Stimulated activated CD4-positive, alpha-beta T cell treated with anti-CD3 and anti-CD28 coated beads, Interleukin-1b, Interleukin-23, amount 100 ng/mL, for 24 hours (primary cell): Measurements from ENCODE around the gene KIAA0930.
A peak's percentile ranks its signal among the peaks of the same experiment; 100 is the strongest.
"Not testable (repeated sequence)": the region's sequence is repeated elsewhere in the genome, so short reads cannot be mapped to it uniquely, and the experiment has no call there.

ENCODE experiments used
- DNase-seq, 4 experiments: peaks; one replicate each; pipeline ENCODE4 v3.0.0-alpha.2; 2020; ENCODE audit warnings: low read depth in 4 of 4, low spot score in 1 of 4

Gene KIAA0930

GRCh38 chr22:45263463-45264269 is 23.0 kb upstream of the KIAA0930 start:
- no peak for DNase-seq

GRCh38 chr22:45262931-45263462 is 22.3 kb upstream of the KIAA0930 start:
- DNase-seq = no peak

GRCh38 chr22:45262195-45262930 is 21.7 kb upstream of the KIAA0930 start:
- no peak for DNase-seq

- DNase-seq = no peak
Measured at GRCh38 chr22:45261407-45262088, 20.9 kb upstream of the KIAA0930 start.

- not testable (repeated sequence) for DNase-seq
Measured at GRCh38 chr22:45260395-45260759, 19.7 kb upstream of the KIAA0930 start.

DNA sequence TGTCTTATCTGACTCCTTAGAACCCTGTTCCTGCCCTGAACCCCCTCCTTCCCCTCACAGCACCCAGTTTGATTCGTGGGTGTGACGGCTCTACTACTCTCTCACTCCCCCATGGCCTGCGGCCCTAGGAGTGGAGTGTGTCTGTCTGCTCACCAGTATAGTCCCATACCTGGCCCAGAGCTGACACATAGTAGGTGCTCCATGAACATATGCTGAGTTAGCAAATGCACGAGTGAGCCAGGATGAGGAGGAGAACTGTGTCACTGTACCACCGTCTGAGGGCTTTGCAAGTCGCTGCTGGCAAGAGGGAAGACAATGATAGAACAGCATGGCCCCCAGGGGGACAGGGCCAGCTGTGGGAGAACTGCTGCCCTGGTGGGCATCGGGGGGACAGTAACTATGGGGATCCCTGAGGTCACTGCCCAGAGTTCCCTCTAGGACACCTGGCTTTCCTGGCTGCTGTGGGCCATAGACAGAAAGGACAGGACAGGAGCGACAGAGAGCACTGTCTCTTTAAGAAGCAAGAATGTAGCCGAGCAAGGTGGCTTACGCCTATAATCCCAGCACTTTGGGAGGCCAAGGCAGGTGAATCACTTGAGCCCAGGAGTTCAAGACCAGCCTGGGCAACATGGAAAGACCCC is 19.2 kb upstream of the KIAA0930 start:
- no peak for DNase-seq

GRCh38 chr22:45257941-45258340 is 17.2 kb upstream of the KIAA0930 start:
- DNase-seq = not testable (repeated sequence)

DNA sequence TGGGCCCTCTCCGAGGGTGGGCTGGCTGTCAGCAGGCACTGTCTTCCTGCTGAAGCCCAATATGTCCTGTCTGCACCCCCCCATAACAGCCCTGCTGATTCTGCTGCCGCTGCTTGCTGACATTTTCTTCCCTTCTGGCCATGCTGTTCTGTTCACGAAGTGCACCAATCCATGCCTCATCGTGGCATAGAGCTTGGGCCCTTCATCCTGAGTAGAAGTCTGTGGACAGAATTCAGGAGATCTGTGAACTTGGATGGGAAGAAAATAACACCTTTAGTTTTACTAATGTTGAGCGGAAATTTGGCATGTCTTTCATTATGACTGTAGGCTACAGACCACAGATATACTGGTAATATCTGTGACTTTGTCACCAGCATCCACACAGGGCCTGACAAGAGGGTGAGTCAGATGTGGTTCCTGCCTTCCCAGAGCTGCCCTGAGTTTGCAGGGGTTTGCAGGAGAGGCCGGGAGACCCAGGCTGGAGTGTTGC is 14.1 kb upstream of the KIAA0930 start:
- DNase-seq = no peak

- DNase-seq = no peak
Measured at GRCh38 chr22:45254388-45254787, 13.7 kb upstream of the KIAA0930 start.

DNA sequence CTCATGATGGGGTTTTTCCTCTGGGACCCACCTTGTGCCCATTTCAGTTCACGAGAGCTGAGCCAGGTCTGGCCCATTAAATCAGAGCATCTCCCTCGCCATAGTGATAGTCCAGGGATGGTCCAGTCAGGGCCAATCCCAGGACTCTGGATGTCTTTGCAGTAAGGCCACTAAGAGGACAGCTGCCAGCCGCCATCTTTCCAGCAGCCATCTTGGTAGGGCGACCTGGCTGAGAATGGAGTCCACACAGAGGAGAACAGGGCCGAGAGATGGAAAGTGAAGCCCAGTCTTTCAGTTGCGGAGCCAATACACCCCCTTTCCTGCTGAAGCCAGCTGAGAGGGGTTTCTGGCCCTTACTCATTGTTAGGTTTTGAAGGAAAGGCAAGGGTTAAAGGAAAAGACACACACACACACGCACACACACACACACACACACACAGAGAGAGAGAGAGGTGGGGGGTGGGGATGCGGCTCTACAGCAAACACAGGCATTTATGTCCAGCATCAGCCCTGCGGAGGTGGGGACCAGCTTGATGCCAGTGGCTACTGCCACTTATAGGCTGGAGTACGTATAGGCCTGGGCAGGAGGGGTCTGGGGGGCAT is 12.4 kb upstream of the KIAA0930 start:
- DNase-seq = no peak

GRCh38 chr22:45251825-45252224 is 11.1 kb upstream of the KIAA0930 start:
- no peak for DNase-seq

DNA sequence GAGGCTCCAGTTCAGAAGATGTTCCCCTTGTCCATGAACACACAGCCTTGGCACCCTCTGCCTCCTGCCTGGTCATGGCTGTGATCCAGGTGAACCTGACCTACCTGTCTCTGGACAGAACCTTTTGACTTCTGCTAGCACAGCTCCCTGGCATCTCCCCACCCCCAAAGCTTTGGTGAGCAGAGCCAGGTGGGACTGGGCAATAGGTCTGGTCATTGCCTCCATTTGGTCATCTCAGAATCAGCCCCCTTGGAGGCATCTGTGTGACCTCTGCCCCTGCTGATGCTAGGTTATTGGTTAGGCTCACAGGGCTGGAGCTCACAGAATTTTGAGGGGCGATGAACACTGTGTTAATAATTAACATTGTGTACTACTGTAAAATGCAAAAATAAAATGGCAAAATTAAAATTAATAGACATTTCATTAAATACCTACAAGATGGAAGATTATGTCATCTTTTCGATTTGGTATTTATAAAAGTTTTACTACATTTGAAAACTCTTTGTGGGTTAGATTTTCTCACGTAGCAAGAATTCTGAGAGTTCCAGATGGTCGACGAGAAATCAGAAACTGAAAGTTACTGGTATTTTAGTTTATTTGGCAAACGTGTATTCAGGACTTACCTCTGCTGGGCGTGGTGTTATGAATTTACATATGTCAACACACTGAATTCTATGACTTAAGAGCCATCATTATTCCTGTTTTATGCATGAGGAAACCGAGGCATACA is 8.3 kb upstream of the KIAA0930 start:
- DNase-seq = no peak

DNA sequence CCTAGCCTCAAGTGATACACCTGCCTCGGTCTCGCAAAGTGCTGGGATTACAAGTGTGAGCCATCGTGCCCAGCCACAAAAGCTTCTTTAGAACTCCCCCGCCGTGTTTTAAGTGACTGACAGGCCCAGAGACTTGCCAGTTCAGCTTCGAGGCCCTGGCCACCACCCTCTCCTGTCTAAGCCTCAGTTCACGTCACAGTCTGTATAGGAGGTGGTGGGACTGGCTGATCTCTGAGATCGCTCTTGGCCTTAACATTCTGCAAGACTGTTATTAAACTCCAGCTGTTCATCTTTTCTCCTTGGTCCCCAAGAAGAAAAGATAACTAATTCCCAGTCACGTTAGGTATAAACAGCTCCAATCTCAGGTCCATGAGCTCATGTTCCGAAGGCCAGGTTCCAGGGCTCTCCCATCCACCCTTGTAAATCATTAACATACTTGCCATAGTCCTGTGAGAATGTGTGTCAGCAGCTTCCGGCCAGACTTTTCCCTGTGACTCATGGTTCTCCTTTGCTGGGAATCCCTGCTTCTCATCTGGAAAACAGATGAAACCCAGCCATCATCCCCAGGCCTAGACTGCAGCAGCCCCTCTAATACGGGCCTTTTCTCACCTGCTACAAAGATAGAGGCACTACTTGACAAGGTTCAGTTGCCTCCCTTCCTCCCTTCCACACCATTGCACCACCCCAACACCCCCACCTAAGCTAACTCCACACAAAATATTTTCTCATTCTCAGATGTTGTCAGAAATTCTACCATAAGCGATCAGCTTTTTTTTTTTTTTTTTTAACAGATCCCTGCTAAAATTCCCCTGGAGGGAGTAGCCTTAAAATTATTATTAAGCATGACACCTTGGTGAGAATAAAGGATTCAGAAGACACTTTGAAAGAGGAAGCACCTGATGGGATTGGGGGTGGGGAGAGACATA is 5.6 kb upstream of the KIAA0930 start:
- no peak for DNase-seq

GRCh38 chr22:45244916-45245315 is 4.2 kb upstream of the KIAA0930 start:
- no peak for DNase-seq

DNA sequence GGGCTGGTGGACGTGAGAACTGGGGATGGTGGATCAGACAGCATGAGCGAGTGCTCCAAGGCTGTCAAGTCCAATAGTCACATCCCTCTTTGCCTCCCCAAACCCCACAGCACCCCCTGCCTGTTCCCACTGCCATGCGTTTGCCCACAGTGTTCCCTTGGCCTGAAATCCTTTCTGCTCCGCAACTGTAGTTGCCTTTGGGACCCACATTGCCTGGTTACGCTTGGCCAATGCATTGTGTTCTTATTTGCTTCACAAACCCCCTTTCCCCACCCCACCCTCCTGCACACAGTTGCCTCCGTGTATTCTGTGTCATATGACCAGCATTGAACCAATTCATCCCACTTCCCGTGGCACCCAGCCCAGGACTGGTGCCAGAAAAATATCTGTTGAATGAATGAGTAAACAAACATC is 2.1 kb upstream of the KIAA0930 start:
- no peak for DNase-seq

DNA sequence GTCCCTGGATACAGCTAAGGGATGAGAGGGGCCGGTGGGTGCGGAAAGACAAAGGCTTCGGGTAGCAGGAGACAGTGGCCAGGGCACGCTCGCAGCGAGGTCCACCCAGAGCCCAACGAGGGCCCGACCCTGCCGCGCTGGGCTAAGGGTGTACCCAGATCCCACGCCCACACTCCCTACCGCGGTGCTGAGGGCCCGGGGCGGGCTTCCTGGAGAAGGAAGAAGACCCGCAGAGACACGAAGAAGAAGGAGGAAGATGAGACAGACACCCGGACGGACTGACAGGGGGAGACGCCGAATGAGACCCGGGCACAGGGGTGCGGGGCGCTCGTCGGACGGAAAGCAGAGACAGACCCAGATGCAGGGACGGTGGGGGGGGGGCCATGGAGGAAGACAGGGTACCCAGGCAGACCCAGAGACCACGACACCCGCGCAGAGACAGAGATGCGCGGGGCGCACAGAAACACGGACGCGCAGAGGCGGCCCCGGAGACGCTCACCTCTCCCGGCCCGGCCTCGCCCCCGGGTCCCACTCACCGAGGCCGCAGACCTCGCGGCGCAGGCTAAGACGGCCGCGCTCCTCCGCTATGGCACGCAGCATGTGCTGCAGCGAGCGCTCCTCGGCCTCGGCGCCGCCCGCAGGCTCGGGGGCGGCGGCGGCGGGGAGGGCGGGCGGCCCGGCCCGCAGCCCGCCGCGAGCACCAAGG is 437 bp downstream of the KIAA0930 start:
- peak in 3 of 4 experiments; percentile 8 to 27 (median 18) for DNase-seq

- DNase-seq = no peak
Measured at GRCh38 chr22:45239681-45240051, 1.0 kb downstream of the KIAA0930 start.

- no peak for DNase-seq
Measured at GRCh38 chr22:45238957-45239680, 1.6 kb downstream of the KIAA0930 start.
